BE2C (cell line): ENCODE results near the gene CACNA1B.

Experiments
- DNase-seq: peaks from one replicate; pipeline ENCODE4 v3.0.0-alpha.2; 2020
- H3K27me3 ChIP-seq: fragments of 250-450 bp; sonication (Bioruptor Pico); 2 replicates; pipeline ENCODE4 v1.5.1; 2020; ENCODE audit warnings: mild to moderate bottlenecking
- H3K36me3 ChIP-seq: fragments of 250-450 bp; sonication (Bioruptor Pico); 2 replicates; pipeline ENCODE4 v1.5.1; 2020; ENCODE audit warnings: mild to moderate bottlenecking
- H3K4me1 ChIP-seq: fragments of 250-450 bp; sonication (Bioruptor Pico); 2 replicates; pipeline ENCODE4 v1.5.1; 2020
- H3K4me3 ChIP-seq: 2 replicates; pipeline ENCODE4 v1.5.1; 2011; ENCODE audit warnings: low read depth, low read length
- H3K9me3 ChIP-seq: fragments of 250-450 bp; sonication (Bioruptor Pico); 2 replicates; pipeline ENCODE4 v1.5.1; 2020
- CTCF ChIP-seq: IDR thresholded peaks from 2 replicates; pipeline ENCODE4 v1.5.1; 2012; ENCODE audit warnings: mild to moderate bottlenecking, low read depth, low read length

The CACNA1B gene

GRCh38 chr9:137832830-137833590 lies 44.6 kb upstream of the CACNA1B start:
- H3K27me3 ChIP-seq: no peaks in the 10 kb centered on the region
- H3K4me1 ChIP-seq: no peaks in the 10 kb centered on the region
- no peaks in the 10 kb centered on the region for H3K9me3 ChIP-seq
- DNase-seq: no peak
- H3K4me3 ChIP-seq: no peak overlapping the region
- peaks cover 47% of the 10 kb centered on the region for H3K36me3 ChIP-seq
- TF ChIP-seq CTCF: no peak

- H3K4me3 ChIP-seq: no peak overlapping the region
- no peak for TF ChIP-seq CTCF
- peaks cover 47% of the 10 kb centered on the region for H3K36me3 ChIP-seq
- no peaks in the 10 kb centered on the region for H3K27me3 ChIP-seq
- no peak for DNase-seq
- no peaks in the 10 kb centered on the region for H3K9me3 ChIP-seq
- no peaks in the 10 kb centered on the region for H3K4me1 ChIP-seq
These were observed 43.6 kb upstream of the CACNA1B start for GRCh38 chr9:137833721-137834613.

- H3K4me1 ChIP-seq: no peaks in the 10 kb centered on the region
- no peak for TF ChIP-seq CTCF
- H3K4me3 ChIP-seq: no peak overlapping the region
- H3K27me3 ChIP-seq: no peaks in the 10 kb centered on the region
- H3K9me3 ChIP-seq: no peaks in the 10 kb centered on the region
- DNase-seq: no peak
- H3K36me3 ChIP-seq: peaks cover 47% of the 10 kb centered on the region
These were observed 42.6 kb upstream of the CACNA1B start for GRCh38 chr9:137834846-137835546.

- peaks cover 46% of the 10 kb centered on the region for H3K36me3 ChIP-seq
- DNase-seq: no peak
These were observed 41.3 kb upstream of the CACNA1B start for GRCh38 chr9:137836151-137836830.

GRCh38 chr9:137836831-137837241 lies 40.7 kb upstream of the CACNA1B start:
- Histone ChIP-seq H3K9me3 (no peaks in the 10 kb centered on the region), H3K36me3 (peaks cover 42% of the 10 kb centered on the region), H3K4me3 (no peak overlapping the region), H3K4me1 (no peaks in the 10 kb centered on the region), H3K27me3 (no peaks in the 10 kb centered on the region)
- TF ChIP-seq CTCF: peak; percentile 40
- DNase-seq: peak; percentile 52

More at GRCh38 chr9:137836151-137836830, 41.3 kb upstream of the CACNA1B start:
- H3K9me3 ChIP-seq: no peaks in the 10 kb centered on the region
- H3K27me3 ChIP-seq: no peaks in the 10 kb centered on the region
- TF ChIP-seq CTCF: no peak
- no peaks in the 10 kb centered on the region for H3K4me1 ChIP-seq
- H3K4me3 ChIP-seq: no peak overlapping the region
